Activated naive CD8-positive, alpha-beta T cell treated with anti-CD3 and anti-CD28 coated beads for 36 hours (primary cell): ENCODE results near the gene MSL2. TPM values are rescaled to one million over a fixed set of nuclear protein-coding genes. Genes with fewer than 3 reads are reported as not detected.

Source experiments
- total RNA-seq, 2 experiments: library from RNA; stranded (reverse); gene quantifications; one replicate each; pipeline ENCODE4 v1.2.3, GENCODE V29; 2021

Gene MSL2
- total RNA-seq, 2 experiments from 2014 or later = 44.0 to 44.1 TPM

Other genes starting within 250 kb of the MSL2 start
- gene PPP2R3A, start 230.6 kb downstream of the MSL2 start, total RNA-seq = under 1 TPM; 0.44 to 0.49 TPM
- gene PCCB, start 54.0 kb upstream of the MSL2 start, total RNA-seq = 10 to 100 TPM; 58.7 to 59.8 TPM